Endothelial cell of hepatic sinusoid (primary cell): Measurements from ENCODE around the gene MEPE.

Experiments used
- in situ Hi-C: cut with HindIII; loops from 2 replicates; pipeline ENCODE4 v1.10.0; 2017; ENCODE audit warnings: low sequenced_read_pairs

Gene MEPE

GRCh38 chr4:87832669-87833068 is at the start of gene MEPE:
TSS of gene MEPE (plus strand) at chr4:87832969. CDS start at chr4:87834715, 1,746 bp downstream.
- in situ Hi-C loops = no loop called here

DNA sequence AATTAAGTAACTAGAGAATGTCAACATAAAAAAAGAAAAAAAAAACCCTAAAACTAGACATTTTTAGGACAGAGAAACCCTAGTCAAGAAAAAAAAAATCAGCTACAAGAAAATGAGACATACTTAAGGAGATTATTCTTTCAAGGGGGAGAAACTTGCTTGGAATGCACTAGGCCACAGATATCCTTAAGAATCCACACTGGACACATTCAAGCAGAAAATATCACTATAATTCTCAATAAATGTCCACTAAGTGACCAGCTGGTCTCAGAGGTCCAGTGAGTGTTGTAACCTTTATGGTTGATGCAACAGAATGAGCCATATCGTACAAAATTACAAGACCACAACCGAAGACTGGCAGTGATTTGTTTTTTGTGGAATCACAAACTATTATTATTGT is 49.0 kb upstream of the MEPE start:
- in situ Hi-C loops = no loop called here

GRCh38 chr4:87785731-87786509 is 46.8 kb upstream of the MEPE start:
- in situ Hi-C loops = no loop called here

DNA sequence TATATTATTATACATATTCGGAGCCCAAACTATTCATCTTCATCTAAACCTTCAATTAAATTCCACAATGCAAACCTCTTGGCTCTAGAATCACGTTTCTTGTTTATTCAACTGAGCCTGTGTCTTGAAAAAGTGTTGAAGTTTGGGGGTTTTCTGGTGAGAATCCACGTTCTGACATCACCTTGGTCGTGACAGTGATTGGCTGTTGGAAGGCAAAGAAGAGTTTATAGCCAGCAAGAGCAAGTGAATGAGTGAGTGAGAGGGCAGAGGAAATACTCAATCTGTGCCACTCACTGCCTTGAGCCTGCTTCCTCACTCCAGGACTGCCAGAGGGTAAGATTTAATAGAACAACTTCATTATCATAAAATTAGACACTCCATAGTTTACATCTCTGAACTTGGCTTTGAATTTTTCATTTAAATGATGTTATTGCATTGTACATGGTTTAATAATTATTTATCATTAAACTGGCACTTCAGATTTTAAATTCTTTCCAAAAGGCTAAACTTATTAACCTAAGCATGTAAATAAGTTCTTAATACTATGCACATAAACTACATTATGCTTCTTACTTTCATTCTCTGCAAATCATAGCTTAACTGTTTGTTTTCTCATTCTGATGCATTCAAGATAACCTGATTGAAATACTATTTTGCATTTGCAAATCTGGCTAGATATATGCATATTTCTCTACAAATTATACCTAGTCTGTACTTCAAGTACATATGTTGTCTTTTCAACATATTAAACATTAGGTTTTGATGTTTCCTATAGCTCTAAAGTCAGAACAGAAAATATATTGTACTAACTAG is 33.3 kb upstream of the MEPE start, which contains the start of gene IBSP:
Gene IBSP (plus strand): TSS at position 254 of the 813 bp plus-strand sequence. CDS start 2,808 bp downstream, outside the sequence.
- in situ Hi-C loops = no loop called here

DNA sequence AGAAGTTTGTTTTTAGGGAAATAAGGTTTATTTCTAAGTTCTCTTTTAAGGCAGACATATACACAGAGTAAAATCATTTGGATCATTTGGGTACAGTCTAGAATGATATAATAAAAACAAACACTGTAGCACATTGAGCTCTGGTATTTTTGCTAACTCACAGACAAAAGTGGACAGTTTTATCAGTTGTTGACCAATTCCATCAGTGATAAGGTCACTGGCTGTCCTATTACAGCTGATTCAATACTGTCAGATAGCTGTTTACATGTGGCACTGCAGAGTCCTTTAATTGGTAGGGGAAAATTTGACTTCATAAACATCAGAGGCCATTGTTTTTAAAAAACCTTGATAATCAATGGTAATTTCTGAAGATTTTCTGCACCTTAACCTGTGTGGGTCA is 29.9 kb upstream of the MEPE start:
- in situ Hi-C loops = no loop called here

DNA sequence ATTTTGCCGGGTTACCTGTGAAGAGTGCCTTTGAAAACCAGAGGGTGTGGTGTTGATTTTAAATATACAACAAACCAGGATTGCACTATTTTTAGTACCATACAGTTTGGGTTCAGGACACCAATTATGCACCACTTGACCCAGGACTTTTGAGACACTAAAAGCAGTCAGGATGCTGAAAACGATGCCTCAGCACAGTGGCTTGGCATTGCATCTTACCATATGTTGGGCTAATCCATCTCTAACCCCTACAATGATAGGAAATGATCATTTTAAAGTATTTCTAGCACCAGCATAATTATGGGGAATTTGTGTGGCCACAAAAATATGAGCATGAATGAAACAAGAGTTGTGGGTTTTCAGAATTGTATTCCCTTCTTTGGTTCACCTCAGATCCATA is 29.3 kb upstream of the MEPE start:
- in situ Hi-C loops = no loop called here

- in situ Hi-C loops = no loop called here
Observed at GRCh38 chr4:87804871-87805270, 27.9 kb upstream of the MEPE start.

GRCh38 chr4:87805971-87806370 is 26.8 kb upstream of the MEPE start:
- in situ Hi-C loops = no loop called here

GRCh38 chr4:87806520-87806919 is 26.2 kb upstream of the MEPE start:
- in situ Hi-C loops = no loop called here

DNA sequence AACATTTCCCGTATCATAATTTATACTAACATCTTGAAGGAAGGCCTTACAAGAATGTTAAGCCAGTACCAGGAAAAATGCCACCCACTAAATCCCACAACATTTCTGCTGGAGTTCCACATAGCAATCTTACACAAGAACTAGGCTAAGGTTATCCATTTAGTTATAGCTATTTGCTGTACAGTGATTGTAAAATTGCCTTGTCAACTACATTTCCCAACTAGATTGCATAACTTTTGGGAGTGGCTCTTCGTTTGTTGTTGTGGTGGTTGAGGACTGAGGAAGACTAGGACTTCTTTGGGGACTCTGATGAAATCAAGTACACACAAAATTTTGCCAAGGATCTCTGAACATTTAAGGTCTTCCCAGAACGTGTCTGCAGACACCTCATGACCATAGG is 25.4 kb upstream of the MEPE start:
- in situ Hi-C loops = no loop called here

DNA sequence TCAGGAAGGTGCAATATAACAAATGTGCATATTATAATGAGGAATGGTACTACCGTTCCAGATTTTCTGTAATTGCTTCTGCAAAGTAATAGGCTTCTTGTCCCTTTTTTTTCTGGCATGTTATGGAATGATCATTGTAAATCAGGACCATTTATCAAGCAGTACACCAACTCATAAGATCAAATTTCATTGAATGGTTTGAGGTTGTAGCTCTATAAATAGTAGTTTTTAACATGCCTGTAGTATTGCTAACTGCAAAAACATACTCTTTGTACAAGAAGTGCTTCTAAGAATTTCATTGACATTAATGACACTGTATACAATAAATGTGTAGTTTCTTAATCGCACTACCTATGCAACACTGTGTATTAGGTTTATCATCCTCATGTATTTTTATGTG is 20.8 kb upstream of the MEPE start:
- in situ Hi-C loops = no loop called here

- in situ Hi-C loops = no loop called here
Observed at GRCh38 chr4:87819281-87819919, 13.4 kb upstream of the MEPE start.

- in situ Hi-C loops = no loop called here
Observed at GRCh38 chr4:87823200-87823599, 9.6 kb upstream of the MEPE start.

- in situ Hi-C loops = no loop called here
Observed at GRCh38 chr4:87823724-87824123, 9.0 kb upstream of the MEPE start.

DNA sequence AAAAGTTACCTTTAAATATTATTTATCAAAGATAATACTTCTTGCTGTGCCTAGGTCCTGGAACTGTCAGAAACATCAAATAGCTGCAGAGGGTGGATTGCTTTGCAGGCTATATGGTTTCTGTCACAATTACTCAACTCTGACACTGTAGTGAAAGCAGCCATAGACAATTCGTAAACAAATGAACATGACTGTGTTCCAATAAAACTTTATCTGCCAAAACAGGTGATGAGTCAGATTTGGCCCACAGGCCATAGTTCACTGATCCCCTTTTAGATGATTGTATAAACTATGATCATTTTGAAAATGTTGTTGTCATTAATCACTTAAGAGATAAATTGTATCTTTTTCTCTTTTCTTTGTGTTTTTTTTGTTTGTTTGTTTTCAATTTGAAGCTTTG is 8.4 kb upstream of the MEPE start:
- in situ Hi-C loops = no loop called here

- in situ Hi-C loops = no loop called here
Observed at GRCh38 chr4:87834401-87834800, 1.6 kb downstream of the MEPE start.

GRCh38 chr4:87835197-87835596 is 2.4 kb downstream of the MEPE start:
- in situ Hi-C loops = no loop called here

GRCh38 chr4:87835743-87836142 is 3.0 kb downstream of the MEPE start:
- in situ Hi-C loops = no loop called here

DNA sequence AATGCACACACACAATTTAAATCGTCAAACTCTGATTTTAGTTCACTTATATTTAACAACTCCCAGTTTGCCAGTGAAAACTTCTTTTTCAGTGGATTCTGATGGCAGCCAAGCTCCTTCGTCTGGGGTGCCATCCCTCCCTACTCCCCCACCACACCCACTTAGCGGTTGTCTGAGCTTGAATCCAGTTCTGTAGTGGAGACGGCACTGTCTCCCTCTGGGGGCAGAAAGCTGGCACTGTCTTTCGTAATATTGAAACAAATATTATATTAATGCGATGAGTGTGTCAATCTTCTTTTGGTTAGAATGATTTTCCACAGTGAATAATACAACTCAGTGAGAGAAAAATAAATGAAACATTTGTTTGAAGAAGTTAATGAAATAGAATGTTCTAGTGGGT is 5.4 kb downstream of the MEPE start:
- in situ Hi-C loops = no loop called here

- in situ Hi-C loops = no loop called here
Observed at GRCh38 chr4:87838890-87839591, 6.3 kb downstream of the MEPE start.

DNA sequence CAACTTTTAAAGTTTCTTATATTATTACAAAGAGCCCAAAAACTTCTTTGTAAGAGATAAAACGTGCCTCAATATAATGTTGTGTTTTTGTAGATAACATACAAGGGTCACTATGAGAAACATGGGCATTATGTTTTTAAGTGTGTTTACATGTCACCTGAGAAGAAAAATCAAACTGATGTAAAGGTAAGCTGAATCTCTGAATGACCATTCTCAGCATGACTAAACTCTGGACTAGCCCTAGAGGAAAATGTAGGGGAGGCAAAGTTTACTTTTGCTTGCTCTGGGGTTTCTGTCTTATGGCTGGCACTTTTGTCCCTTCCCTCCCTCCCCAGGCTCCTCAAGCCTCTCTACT is 6.8 kb downstream of the MEPE start:
- in situ Hi-C loops = no loop called here
